Peyer's patch (tissue), 4 donors: ENCODE measurements around the gene DHRSX.

Source experiments
- CTCF ChIP-seq, 6 experiments: fragments of 450-650 bp in 4 of 6; fragments of 200-600 bp in 2 of 6; sonication (generic) in 1 of 6; IDR thresholded peaks; one replicate each; pipeline ENCODE4 v1.5.1; 2017 to 2019; ENCODE audit warnings: antibody characterized with exemption in 6 of 6, mild to moderate bottlenecking in 3 of 6, moderate library complexity in 1 of 6
- POLR2A ChIP-seq, 2 donors: fragments of 450-650 bp; IDR thresholded peaks; one replicate each; pipeline ENCODE4 v1.5.1; 2017; ENCODE audit warnings: antibody characterized with exemption in 2 of 2, mild to moderate bottlenecking in 2 of 2, moderate library complexity in 2 of 2

DNA sequence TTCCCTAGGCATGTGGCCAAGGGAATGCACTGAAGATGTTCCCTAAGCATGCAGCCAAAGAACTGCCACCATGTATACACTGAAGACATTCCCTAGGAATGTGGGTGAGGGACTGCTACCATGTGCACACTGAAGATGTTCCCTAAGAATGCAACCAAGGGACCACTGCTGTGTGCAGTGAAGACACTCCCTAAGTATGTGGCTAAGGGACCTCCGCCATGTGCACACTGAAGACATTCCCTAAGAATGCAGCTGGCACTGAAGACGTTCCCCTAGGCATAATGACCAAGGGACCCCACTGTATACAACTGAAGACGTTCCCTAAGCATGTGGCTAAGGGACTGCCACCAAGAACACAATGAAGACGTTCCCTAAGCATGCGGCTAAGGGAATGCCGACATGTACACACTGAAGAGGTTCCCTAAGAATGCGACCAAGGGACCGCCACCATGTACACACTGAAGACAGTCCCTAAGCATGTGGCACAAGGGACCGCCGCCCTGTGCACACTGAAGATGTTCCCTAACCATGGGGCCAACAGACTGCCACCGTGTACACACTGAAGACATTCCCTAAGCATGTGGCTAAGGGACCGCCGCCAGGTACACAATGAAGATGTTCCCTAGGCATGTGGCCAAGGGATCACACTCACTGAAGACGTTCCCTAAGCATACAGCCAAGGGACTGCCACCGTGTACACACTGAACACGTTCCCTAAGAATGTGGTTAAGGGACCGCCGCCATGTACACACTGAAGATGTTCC is 25.6 kb downstream of the DHRSX start:
- TF ChIP-seq POLR2A (IDR thresholded peaks at IDR 0.05) = no peak
- TF ChIP-seq CTCF (IDR thresholded peaks at IDR 0.05) = no peak
